GM20000 (cell line): ENCODE data around the gene CFAP45.

ENCODE experiments used
- DNase-seq: peaks from one replicate; pipeline ENCODE4 v3.0.0; 2012; ENCODE audit warnings: low spot score
- CTCF ChIP-seq: IDR thresholded peaks from 2 replicates; pipeline ENCODE4 v1.5.1; 2012; ENCODE audit warnings: mild to moderate bottlenecking, control low read depth; ENCODE audit errors: extremely low read depth, missing control alignments

The CFAP45 gene

GRCh38 chr1:159895836-159896545 lies 4.0 kb downstream of the CFAP45 start:
- no peak for DNase-seq
- TF ChIP-seq CTCF, result no peak

- TF ChIP-seq CTCF, result no peak
Measured at GRCh38 chr1:159895286-159895685, 4.7 kb downstream of the CFAP45 start.

GRCh38 chr1:159892944-159893343 lies 7.0 kb downstream of the CFAP45 start:
- DNase-seq, result no peak
- TF ChIP-seq CTCF, result no peak

More at GRCh38 chr1:159895286-159895685, 4.7 kb downstream of the CFAP45 start:
- DNase-seq, result no peak

GRCh38 chr1:159891275-159892157 lies 8.4 kb downstream of the CFAP45 start:
- peak; percentile 77 for DNase-seq
- peak; percentile 97 for TF ChIP-seq CTCF

GRCh38 chr1:159890390-159890789 lies 9.6 kb downstream of the CFAP45 start:
- TF ChIP-seq CTCF, result no peak
- no peak for DNase-seq

GRCh38 chr1:159889821-159890252 lies 10.1 kb downstream of the CFAP45 start:
- no peak for TF ChIP-seq CTCF
- peak; percentile 84 for DNase-seq

GRCh38 chr1:159889202-159889601 lies 10.8 kb downstream of the CFAP45 start:
- DNase-seq, result no peak

More at GRCh38 chr1:159889202-159889601, 10.8 kb downstream of the CFAP45 start:
- no peak for TF ChIP-seq CTCF
